Measurements from ENCODE around the gene TCP11L2. TPM values are rescaled to one million over a fixed set of nuclear protein-coding genes. Genes with fewer than 3 reads are reported as not detected.

The TCP11L2 gene
- total and polyA plus RNA-seq, 2 of the 4 experiments (the other 2 are of a cell fraction), result 7.3 to 32.8 TPM

DNA sequence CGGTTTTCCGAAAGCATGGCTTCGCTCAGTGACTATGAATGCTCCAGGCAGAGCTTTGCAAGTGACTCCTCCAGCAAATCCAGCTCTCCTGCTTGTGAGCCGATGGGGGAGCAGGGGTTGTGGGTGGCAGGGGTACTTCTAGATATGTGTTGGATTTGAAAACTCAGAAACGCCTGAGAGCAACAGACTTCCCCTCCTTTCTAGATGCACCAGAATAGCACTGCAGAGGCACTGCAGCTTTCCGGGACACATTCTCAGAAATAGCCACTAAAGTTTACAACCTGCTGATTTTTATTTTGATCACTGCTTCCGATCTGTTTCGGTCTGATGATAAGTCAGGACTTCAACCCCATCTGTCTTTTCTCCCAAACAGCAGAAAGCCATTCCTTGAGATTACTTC, 8.6 kb downstream of the TCP11L2 start:
- TF ChIP-seq MAFK (IDR thresholded peaks at IDR 0.05; ENCODE audit: low read depth, low read length) (no peak), MXI1 (IDR thresholded peaks at IDR 0.05; ENCODE audit: borderline replicate concordance, low read depth, low read length) (no peak), FOS (IDR thresholded peaks at IDR 0.05; ENCODE audit: low read depth, low read length) (no peak), POLR2A (IDR thresholded peaks at IDR 0.05; ENCODE audit: low read depth, low read length) (no peak), CHD1 (IDR thresholded peaks at IDR 0.05; ENCODE audit: low read depth, low read length) (no peak), MAZ (IDR thresholded peaks at IDR 0.05; ENCODE audit: borderline replicate concordance, low read depth, low read length) (no peak), SMC3 (IDR thresholded peaks at IDR 0.05; ENCODE audit: low read depth, low read length) (no peak), BHLHE40 (IDR thresholded peaks at IDR 0.05; ENCODE audit: low read depth, low read length) (no peak), RFX5 (IDR thresholded peaks at IDR 0.05; ENCODE audit: low read depth, low read length) (no peak), CEBPB (IDR thresholded peaks at IDR 0.05; ENCODE audit: low read depth, low read length) (no peak), RCOR1 (IDR thresholded peaks at IDR 0.05; ENCODE audit: insufficient replicate concordance, low read length) (no peak), NFE2L2 (IDR thresholded peaks at IDR 0.05; ENCODE audit: low read depth, low read length) (no peak), RAD21 (IDR thresholded peaks at IDR 0.05; ENCODE audit: low read length) (no peak)
- TF ChIP-seq, protein P1, sequence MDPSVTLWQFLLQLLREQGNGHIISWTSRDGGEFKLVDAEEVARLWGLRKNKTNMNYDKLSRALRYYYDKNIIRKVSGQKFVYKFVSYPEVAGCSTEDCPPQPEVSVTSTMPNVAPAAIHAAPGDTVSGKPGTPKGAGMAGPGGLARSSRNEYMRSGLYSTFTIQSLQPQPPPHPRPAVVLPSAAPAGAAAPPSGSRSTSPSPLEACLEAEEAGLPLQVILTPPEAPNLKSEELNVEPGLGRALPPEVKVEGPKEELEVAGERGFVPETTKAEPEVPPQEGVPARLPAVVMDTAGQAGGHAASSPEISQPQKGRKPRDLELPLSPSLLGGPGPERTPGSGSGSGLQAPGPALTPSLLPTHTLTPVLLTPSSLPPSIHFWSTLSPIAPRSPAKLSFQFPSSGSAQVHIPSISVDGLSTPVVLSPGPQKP (IDR thresholded peaks at IDR 0.05; ENCODE audit: borderline replicate concordance, low read depth, low read length), result no peak
- TF ChIP-seq, protein P2, sequence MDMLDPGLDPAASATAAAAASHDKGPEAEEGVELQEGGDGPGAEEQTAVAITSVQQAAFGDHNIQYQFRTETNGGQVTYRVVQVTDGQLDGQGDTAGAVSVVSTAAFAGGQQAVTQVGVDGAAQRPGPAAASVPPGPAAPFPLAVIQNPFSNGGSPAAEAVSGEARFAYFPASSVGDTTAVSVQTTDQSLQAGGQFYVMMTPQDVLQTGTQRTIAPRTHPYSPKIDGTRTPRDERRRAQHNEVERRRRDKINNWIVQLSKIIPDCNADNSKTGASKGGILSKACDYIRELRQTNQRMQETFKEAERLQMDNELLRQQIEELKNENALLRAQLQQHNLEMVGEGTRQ (IDR thresholded peaks at IDR 0.05; ENCODE audit: low read depth, low read length), result no peak
- TF ChIP-seq, protein P3, sequence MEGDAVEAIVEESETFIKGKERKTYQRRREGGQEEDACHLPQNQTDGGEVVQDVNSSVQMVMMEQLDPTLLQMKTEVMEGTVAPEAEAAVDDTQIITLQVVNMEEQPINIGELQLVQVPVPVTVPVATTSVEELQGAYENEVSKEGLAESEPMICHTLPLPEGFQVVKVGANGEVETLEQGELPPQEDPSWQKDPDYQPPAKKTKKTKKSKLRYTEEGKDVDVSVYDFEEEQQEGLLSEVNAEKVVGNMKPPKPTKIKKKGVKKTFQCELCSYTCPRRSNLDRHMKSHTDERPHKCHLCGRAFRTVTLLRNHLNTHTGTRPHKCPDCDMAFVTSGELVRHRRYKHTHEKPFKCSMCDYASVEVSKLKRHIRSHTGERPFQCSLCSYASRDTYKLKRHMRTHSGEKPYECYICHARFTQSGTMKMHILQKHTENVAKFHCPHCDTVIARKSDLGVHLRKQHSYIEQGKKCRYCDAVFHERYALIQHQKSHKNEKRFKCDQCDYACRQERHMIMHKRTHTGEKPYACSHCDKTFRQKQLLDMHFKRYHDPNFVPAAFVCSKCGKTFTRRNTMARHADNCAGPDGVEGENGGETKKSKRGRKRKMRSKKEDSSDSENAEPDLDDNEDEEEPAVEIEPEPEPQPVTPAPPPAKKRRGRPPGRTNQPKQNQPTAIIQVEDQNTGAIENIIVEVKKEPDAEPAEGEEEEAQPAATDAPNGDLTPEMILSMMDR (conservative IDR thresholded peaks at IDR 0.05; ENCODE audit: low read depth, low read length), result no peak
- no peak overlapping the region for H3K4me3 ChIP-seq (ENCODE audit: insufficient read depth, low read depth, low read length)
- ChIA-PET CTCF (no interaction called here), POLR2A (ENCODE audit: unreplicated experiment) (no interaction called here)
- no peak overlapping the region for H2BK120ac ChIP-seq (ENCODE audit: low read depth, low read length)
- H3K36me3 ChIP-seq (ENCODE audit: control insufficient read depth, insufficient read depth, low read length), result peaks cover 4% of the 10 kb centered on the region
- no peak overlapping the region for H3K14ac ChIP-seq (replicated peaks; ENCODE audit: low read depth, low read length)
- dilution Hi-C loops (cut with HindIII; ENCODE audit: low sequenced_read_pairs, unreplicated experiment) (no loop called here), intact Hi-C loops (cut with micrococcal nuclease) (no loop called here), in situ Hi-C loops (cut with MboI; ENCODE audit: low sequenced_read_pairs) (no loop called here)
- no peak overlapping the region for H2AK9ac ChIP-seq (replicated peaks; ENCODE audit: low read depth, low read length, poor library complexity)
- no peak overlapping the region for H2AFZ ChIP-seq (replicated peaks; ENCODE audit: low read length, poor library complexity)
- DNase-seq (no peak), ATAC-seq (ENCODE audit: low read depth) (no peak)
- H3K9ac ChIP-seq (ENCODE audit: low read depth, low read length), result no peak overlapping the region
- H3K56ac ChIP-seq (ENCODE audit: extremely low read depth, insufficient read depth, low read length), result no peak overlapping the region
- H2BK15ac ChIP-seq (ENCODE audit: low read depth, low read length), result peak overlapping the region; percentile 96; the same call in 2 of the 3 replicates
- H4K8ac ChIP-seq (ENCODE audit: low read depth in 2 of 2, low read length in 2 of 2), result no peak overlapping the region
- H2BK20ac ChIP-seq (ENCODE audit: low read depth, low read length), result no peak overlapping the region
- H2BK5ac ChIP-seq (ENCODE audit: low read depth, low read length, poor library complexity, severe bottlenecking), result no peak overlapping the region
- H3K18ac ChIP-seq (ENCODE audit: low read depth, low read length), result no peak overlapping the region
- H3K9me3 ChIP-seq (ENCODE audit: control insufficient read depth, insufficient read depth, low read length), result no peaks in the 10 kb centered on the region
- H3K9me1 ChIP-seq (ENCODE audit: insufficient read depth, low read length), result peaks cover 21% of the 10 kb centered on the region
- H4K91ac ChIP-seq (ENCODE audit: insufficient read depth, low read depth, low read length), result no peak overlapping the region
- peaks cover 4 to 13% of the 10 kb centered on the region in 2 experiments; a peak in 2 of 4 replicates for H3K79me1 ChIP-seq (ENCODE audit: low read depth in 1 of 2, low read length in 2 of 2)
- BruUV-seq (replicated peaks), result no TSS peak
- WGBS, 2 experiments (ENCODE audit: extremely low coverage in 2 of 2, insufficient read length in 1 of 2), result no CpG with 5 or more reads among the region's 8 CpGs
- no peaks in the 10 kb centered on the region for H4K20me1 ChIP-seq (ENCODE audit: insufficient read depth, low read length)
- H4K5ac ChIP-seq (ENCODE audit: low read depth, low read length), result no peak overlapping the region
- H3K23ac ChIP-seq (ENCODE audit: low read depth, low read length), result no peak overlapping the region
- peaks cover 11% of the 10 kb centered on the region for H3K4me1 ChIP-seq (ENCODE audit: control insufficient read depth, insufficient read depth, low read length)
- H3K27me3 ChIP-seq (ENCODE audit: control insufficient read depth, insufficient read depth, low read length), result no peaks in the 10 kb centered on the region
- H3K4ac ChIP-seq (ENCODE audit: low read depth, low read length), result no peak overlapping the region
- H2AK5ac ChIP-seq (ENCODE audit: low read depth, low read length), result 0 out of 2 replicates have a peak overlapping the region, but pooled peaks have one; percentile 77
- H3K4me2 ChIP-seq (ENCODE audit: low read depth, low read length), result no peak overlapping the region
- H3K27ac ChIP-seq (ENCODE audit: insufficient read depth, low read length), result no peak overlapping the region

Measured in IMR-90 (cell line).